GM19193 (cell line): Measurements from ENCODE around the gene KCNE4.

Experiments
- POLR2A ChIP-seq: IDR thresholded peaks from 4 replicates; pipeline ENCODE4 v1.6.1; 2011; ENCODE audit not compliant: insufficient read depth, insufficient read length; ENCODE audit errors: extremely low read depth

Gene KCNE4

DNA sequence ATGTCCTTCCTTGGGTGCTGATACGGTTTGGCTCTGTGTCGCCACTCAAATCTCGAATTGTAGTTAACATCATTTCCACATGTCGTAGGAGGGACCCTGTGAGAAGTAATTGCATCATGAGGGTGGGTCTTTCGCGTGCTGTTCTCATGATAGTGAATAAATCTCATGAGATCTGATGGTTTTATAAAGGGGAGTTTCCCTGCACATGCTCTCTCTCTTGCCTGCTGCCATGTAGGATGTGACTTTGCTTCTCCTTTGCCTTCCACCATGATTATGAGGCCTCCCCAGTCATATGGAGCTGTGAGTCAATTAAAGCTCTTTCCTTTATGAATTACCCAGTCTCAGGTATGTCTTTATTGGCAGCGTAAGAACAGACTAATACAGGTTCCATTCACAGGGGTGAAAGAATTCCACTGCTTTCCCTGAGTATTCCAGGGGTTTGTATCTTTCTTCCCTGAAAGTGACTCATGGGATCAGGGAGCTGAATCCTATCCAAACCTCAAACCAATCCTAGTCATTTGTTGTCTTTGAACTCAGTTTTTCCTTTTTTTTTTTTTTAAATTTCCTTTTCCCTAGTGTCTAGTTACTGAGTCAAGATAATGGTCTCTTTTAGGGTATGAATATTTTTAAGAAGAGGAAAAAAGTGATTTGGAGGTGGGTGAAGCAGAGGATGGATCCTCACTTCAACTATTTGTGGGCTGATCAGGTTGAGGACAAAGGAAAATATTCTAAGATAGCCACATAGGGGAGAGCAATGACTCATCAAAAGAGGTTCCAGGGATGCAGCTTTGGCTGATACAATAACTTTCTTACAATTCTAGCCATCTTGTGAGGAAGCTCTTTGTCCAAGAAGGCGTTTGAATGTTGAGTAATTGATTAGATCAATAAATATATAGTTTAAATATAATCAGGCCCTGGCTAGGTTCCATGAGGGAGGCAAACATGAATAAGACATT lies 19.5 kb upstream of the KCNE4 start:
- TF ChIP-seq POLR2A, result no peak

DNA sequence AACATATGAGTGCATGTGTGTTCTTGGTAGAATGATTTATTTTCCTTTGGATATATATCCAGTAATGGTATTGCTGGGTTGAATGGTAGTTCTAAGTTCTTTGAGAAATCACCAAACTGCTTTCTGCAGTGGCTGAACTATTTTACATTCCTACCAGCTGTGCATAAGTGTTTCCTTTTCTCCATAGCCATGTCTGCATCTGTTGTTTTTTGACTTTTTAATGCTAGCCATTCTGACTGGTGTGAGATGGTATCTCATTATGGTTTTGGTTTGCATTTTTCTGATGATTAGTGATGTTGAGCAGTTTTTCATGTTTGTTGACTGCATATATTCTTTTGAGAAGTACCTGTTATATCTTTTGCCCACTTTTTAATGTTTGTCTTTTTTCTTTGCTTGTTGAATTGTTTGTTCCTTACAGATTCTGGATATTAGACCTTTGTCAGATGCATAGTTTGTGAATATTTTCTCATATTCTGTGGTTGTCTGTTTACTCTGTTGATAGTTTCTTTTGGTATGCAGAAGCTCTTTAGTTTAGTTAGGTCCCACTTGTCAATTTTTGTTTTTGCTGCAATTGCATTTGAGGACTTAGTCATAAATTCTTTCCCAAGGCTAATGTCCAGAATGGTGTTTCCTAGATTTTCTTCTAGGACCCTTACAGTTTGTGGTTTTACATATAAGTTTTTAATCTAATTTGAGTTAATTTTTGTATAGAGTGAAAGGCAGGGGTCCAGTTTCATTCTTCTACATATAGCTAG lies 17.6 kb upstream of the KCNE4 start:
- TF ChIP-seq POLR2A, result no peak

DNA sequence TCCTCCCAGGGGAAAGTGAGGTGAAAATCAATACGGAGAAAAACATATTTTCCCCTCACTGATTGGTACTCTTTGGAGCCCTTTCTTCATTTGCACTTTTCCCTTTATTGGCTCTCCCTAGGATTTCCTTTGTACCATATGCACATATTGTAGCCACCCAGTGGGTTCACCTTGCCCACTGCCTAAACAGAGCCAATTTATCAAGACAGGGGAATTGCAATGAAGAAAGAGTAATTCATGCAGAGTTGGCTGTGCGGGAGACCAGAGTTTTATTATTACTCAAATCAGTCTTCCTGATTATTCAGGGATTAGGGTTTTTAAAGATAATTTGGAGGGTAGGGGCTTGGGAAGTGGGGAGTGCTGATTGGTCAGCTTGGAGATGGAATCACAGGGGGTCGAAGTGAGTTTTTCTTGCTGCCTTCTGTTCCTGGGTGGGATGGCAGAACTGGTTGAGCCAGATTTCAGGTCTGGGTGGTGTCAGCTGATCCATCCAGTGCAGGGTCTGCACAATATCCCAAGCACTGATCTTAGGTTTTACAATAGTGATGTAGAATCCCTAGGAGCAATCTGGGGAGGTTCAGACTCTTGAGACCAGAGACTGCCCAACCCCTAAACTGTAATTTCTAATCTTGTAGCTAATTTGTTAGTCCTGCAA lies 15.1 kb upstream of the KCNE4 start:
- no peak for TF ChIP-seq POLR2A

- no peak for TF ChIP-seq POLR2A
These were observed 14.6 kb upstream of the KCNE4 start for GRCh38 chr2:223037445-223037800.

- TF ChIP-seq POLR2A, result no peak
These were observed 12.4 kb upstream of the KCNE4 start for GRCh38 chr2:223039618-223040017.

GRCh38 chr2:223040527-223040926 lies 11.5 kb upstream of the KCNE4 start:
- TF ChIP-seq POLR2A, result no peak

DNA sequence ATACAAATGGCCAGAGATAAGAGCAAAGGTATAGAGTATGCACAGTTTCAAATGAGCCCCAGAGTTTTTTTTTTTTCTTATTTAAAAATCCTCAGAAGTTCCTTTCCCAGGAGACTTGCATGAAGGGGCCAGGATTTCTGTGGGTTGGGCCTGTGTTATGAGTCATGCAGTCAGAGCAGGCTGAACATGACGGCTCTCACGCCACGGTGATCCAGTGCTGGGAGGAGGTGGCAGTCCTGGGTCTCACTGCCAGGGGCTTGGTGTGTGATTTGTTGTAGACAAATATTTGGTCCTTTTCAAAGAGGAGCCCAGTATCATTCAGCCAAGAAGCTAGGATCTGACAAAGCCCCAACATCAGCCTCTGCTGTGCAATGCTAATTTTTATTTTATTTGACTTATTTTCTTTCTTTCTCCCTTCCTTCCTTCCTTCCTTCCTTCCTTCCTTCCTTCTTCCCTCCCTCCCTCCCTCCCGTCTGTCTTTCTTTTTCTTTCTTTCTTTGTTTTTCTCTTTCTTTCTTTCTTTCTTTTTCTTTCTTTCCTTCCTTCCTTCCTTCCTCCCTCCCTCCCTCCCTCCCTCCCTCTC lies 10.4 kb upstream of the KCNE4 start:
- TF ChIP-seq POLR2A, result no peak

DNA sequence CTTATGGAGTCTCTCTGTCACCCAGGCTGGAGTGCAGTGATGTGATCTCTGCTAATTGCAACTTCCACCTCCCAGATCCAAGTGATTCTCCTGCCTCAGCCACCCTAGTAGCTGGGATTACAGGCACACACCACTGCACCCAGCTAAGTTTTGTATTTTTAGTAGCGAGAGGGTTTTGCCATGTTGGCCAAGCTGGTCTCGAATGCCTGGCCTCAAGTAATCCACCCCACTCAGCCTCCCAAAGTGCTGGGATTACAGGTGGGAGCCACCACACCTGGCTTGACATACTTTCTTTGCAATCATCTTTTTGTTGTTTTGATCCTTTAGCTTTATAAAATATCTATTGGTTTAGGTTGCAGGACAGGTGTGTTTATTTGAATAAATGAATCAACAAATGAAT lies 9.7 kb upstream of the KCNE4 start:
- TF ChIP-seq POLR2A, result no peak

DNA sequence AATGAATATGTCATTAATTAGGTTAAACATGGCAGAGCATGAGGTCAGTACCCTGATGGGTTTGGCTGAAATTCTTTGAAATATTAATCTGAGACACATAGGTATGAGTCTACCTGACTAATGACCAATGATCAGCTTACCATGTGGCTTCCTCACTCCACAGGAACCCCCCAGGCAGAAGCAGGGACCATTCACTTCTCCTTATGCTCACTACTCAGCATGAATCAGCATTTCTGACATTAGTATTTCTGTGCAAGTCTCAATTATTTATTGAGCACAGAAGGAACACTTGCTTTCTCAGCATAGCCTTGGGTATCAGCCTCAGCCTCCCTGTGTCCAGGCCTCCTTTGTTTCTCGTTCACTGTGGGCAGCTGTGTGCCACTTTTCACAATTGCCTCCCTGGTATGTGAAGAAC lies 9.3 kb upstream of the KCNE4 start:
- no peak for TF ChIP-seq POLR2A

- TF ChIP-seq POLR2A, result no peak
These were observed 8.6 kb upstream of the KCNE4 start for GRCh38 chr2:223043164-223043941.

- TF ChIP-seq POLR2A, result no peak
These were observed 7.7 kb upstream of the KCNE4 start for GRCh38 chr2:223044092-223044836.

- no peak for TF ChIP-seq POLR2A
These were observed 6.9 kb upstream of the KCNE4 start for GRCh38 chr2:223044916-223045700.
